MM.1S (cell line): ENCODE results near the gene SERPINB8.

Source experiments
- EZH2 ChIP-seq: fragments of 300-600 bp; sonication (generic); optimal IDR thresholded peaks from 2 replicates; pipeline ENCODE3; 2017; ENCODE audit warnings: low read depth, mild to moderate bottlenecking, antibody characterized with exemption, low read length, mixed read lengths
- TF ChIP-seq, protein P1 (sequence below): fragments of 300-600 bp; sonication (generic); IDR thresholded peaks from 2 replicates; pipeline ENCODE4 v1.5.1; 2016; ENCODE audit warnings: antibody characterized with exemption, low read length, mixed read lengths

DNA sequence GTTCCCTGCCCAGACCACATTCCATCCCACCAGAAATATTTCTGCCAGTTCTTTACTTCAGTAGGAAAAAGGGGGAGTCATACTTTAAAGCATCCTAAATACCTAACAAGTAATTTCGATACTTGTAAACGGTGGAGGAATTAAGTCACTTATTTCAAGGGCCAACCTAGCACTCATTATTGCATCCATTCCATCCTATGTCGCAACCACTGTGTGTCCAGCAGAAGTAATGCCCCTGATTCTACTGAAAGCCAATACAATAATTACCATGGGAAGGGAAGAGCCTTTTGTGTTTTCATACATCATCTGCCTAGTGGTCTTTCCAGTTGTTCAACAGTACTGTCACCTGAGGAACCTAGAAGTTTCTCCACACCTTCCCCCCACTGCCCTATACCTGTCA lies 12.5 kb downstream of the SERPINB8 start:
- TF ChIP-seq, protein P1, sequence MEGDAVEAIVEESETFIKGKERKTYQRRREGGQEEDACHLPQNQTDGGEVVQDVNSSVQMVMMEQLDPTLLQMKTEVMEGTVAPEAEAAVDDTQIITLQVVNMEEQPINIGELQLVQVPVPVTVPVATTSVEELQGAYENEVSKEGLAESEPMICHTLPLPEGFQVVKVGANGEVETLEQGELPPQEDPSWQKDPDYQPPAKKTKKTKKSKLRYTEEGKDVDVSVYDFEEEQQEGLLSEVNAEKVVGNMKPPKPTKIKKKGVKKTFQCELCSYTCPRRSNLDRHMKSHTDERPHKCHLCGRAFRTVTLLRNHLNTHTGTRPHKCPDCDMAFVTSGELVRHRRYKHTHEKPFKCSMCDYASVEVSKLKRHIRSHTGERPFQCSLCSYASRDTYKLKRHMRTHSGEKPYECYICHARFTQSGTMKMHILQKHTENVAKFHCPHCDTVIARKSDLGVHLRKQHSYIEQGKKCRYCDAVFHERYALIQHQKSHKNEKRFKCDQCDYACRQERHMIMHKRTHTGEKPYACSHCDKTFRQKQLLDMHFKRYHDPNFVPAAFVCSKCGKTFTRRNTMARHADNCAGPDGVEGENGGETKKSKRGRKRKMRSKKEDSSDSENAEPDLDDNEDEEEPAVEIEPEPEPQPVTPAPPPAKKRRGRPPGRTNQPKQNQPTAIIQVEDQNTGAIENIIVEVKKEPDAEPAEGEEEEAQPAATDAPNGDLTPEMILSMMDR: no peak
- no peak for TF ChIP-seq EZH2
